Measurements from ENCODE around the gene TACC2. TPM values are rescaled to one million over a fixed set of nuclear protein-coding genes. Genes with fewer than 3 reads are reported as not detected.
"Not testable (repeated sequence)": the region's sequence is repeated elsewhere in the genome, so short reads cannot be mapped to it uniquely, and the experiment has no call there.

Gene TACC2
- polyA plus RNA-seq, 1 donor: 136 TPM

GRCh38 chr10:121978511-121978910 is 10.5 kb upstream of the TACC2 start:
- no peak for DNase-seq

- DNase-seq: no peak
Observed at GRCh38 chr10:121981346-121981745, 7.6 kb upstream of the TACC2 start.

GRCh38 chr10:121983852-121984251 is 5.1 kb upstream of the TACC2 start:
- DNase-seq: no peak

- DNase-seq: no peak
Observed at GRCh38 chr10:121984463-121984862, 4.5 kb upstream of the TACC2 start.

GRCh38 chr10:121990015-121990677 is 1.2 kb downstream of the TACC2 start:
- DNase-seq: no peak

- not testable (repeated sequence) for DNase-seq
Observed at GRCh38 chr10:121991727-121992126, 2.8 kb downstream of the TACC2 start.

GRCh38 chr10:121994429-121994941 is 5.5 kb downstream of the TACC2 start:
- peak; percentile 51 for DNase-seq

GRCh38 chr10:121998462-121998861 is 9.5 kb downstream of the TACC2 start:
- DNase-seq: no peak

GRCh38 chr10:121999301-121999700 is 10.3 kb downstream of the TACC2 start:
- DNase-seq: no peak

GRCh38 chr10:122001698-122002097 is 12.7 kb downstream of the TACC2 start:
- no peak for DNase-seq

GRCh38 chr10:122007415-122007814 is 18.5 kb downstream of the TACC2 start:
- no peak for DNase-seq

- DNase-seq: no peak
Observed at GRCh38 chr10:122010405-122011050, 21.6 kb downstream of the TACC2 start.

GRCh38 chr10:122012731-122013130 is 23.8 kb downstream of the TACC2 start:
- DNase-seq: no peak

GRCh38 chr10:122013311-122013780 is 24.4 kb downstream of the TACC2 start:
- DNase-seq: no peak

- DNase-seq: no peak
Observed at GRCh38 chr10:122014652-122015248, 25.8 kb downstream of the TACC2 start.

GRCh38 chr10:122017926-122018325 is 29.0 kb downstream of the TACC2 start:
- DNase-seq: not testable (repeated sequence)

- DNase-seq: no peak
Observed at GRCh38 chr10:122018491-122018890, 29.5 kb downstream of the TACC2 start.

GRCh38 chr10:122018951-122019413 is 30.0 kb downstream of the TACC2 start:
- no peak for DNase-seq

GRCh38 chr10:122019414-122019975 is 30.5 kb downstream of the TACC2 start:
- no peak for DNase-seq

- DNase-seq: no peak
Observed at GRCh38 chr10:122020226-122020625, 31.3 kb downstream of the TACC2 start.

GRCh38 chr10:122021379-122021778 is 32.4 kb downstream of the TACC2 start:
- DNase-seq: peak; percentile 54

- DNase-seq: no peak
Observed at GRCh38 chr10:122021828-122022227, 32.9 kb downstream of the TACC2 start.

GRCh38 chr10:122022276-122022675 is 33.3 kb downstream of the TACC2 start:
- no peak for DNase-seq
